Neural cell (in vitro differentiated cells): Measurements from ENCODE around the gene MRPS6. TPM values are rescaled to one million over a fixed set of nuclear protein-coding genes. Genes with fewer than 3 reads are reported as not detected.

Source experiments
- H2AFZ ChIP-seq: fragments of 200-600, 300-800 bp; sonication (generic), shearing (Covaris generic); 2 replicates; pipeline ENCODE4 v1.6.0; 2014; ENCODE audit warnings: low read depth, mild to moderate bottlenecking, antibody characterized with exemption, low read length, moderate library complexity
- H3F3A ChIP-seq: fragments of 200-600 bp; shearing (Covaris generic); 2 replicates; pipeline ENCODE4 v1.6.1; 2016; ENCODE audit warnings: mild to moderate bottlenecking, moderate library complexity, mixed read lengths, antibody characterized with exemption, low read length; ENCODE audit not compliant: insufficient read depth, poor library complexity, severe bottlenecking
- H3K27ac ChIP-seq: fragments of 200-600, 300-800 bp; sonication (generic), shearing (Covaris generic); 2 replicates; pipeline ENCODE4 v1.5.1; 2014; ENCODE audit warnings: mild to moderate bottlenecking, low read length, moderate library complexity
- H3K27me3 ChIP-seq: fragments of 300-800, 200-600 bp; sonication (generic), shearing (Covaris generic); 2 replicates; pipeline ENCODE4 v1.6.0; 2014; ENCODE audit warnings: mild to moderate bottlenecking, low read depth, low read length, moderate library complexity; ENCODE audit not compliant: insufficient read depth
- H3K36me3 ChIP-seq: fragments of 300-800, 200-600 bp; sonication (generic), shearing (Covaris generic); 2 replicates; pipeline ENCODE4 v1.5.1; 2014; ENCODE audit warnings: mild to moderate bottlenecking, antibody characterized with exemption, low read length, moderate library complexity; ENCODE audit not compliant: insufficient read depth
- H3K4me2 ChIP-seq: fragments of 300-800, 200-600 bp; sonication (generic), shearing (Covaris generic); 2 replicates; pipeline ENCODE4 v1.6.0; 2014; ENCODE audit warnings: mild to moderate bottlenecking, low read length
- H3K4me3 ChIP-seq: fragments of 300-800, 200-600 bp; sonication (generic), shearing (Covaris generic); 2 replicates; pipeline ENCODE4 v1.5.1; 2014; ENCODE audit warnings: mild to moderate bottlenecking, low read length, moderate library complexity
- H3K79me2 ChIP-seq: fragments of 200-600 bp; shearing (Covaris generic); replicated peaks from 2 replicates; pipeline ENCODE4 v1.6.0; 2014; ENCODE audit warnings: mild to moderate bottlenecking, low read length, moderate library complexity; ENCODE audit not compliant: insufficient read depth
- H3K9ac ChIP-seq: fragments of 300-800, 200-600 bp; sonication (generic), shearing (Covaris generic); 2 replicates; pipeline ENCODE4 v1.6.1; 2016; ENCODE audit warnings: mild to moderate bottlenecking, low read length, mixed read lengths
- H3K9me2 ChIP-seq: fragments of 200-600 bp; shearing (Covaris generic); 2 replicates; pipeline ENCODE4 v1.6.1; 2016; ENCODE audit warnings: mild to moderate bottlenecking, low read length, mixed read lengths; ENCODE audit not compliant: insufficient read depth
- H3K9me3 ChIP-seq: fragments of 200-600, 300-800 bp; sonication (generic), shearing (Covaris generic); 2 replicates; pipeline ENCODE4 v1.6.1; 2016; ENCODE audit warnings: mild to moderate bottlenecking, mixed run types, low read length, moderate library complexity, mixed read lengths
- H4K20me1 ChIP-seq: fragments of 200-600 bp; shearing (Covaris generic); 2 replicates; pipeline ENCODE4 v1.6.1; 2016; ENCODE audit warnings: mild to moderate bottlenecking, mixed run types; ENCODE audit not compliant: insufficient read depth
- EP300 ChIP-seq: fragments of 450-650 bp; conservative IDR thresholded peaks from 2 replicates; pipeline ENCODE4 v1.6.1; 2014; ENCODE audit warnings: antibody characterized with exemption, mild to moderate bottlenecking, moderate library complexity; ENCODE audit not compliant: poor library complexity, severe bottlenecking
- EZH2 ChIP-seq: fragments of 200-600, 300-800 bp; shearing (Covaris generic), sonication (generic); IDR thresholded peaks from 2 replicates; pipeline ENCODE4 v1.6.1; 2014; ENCODE audit warnings: antibody characterized with exemption, low read length, borderline replicate concordance, mild to moderate bottlenecking; ENCODE audit not compliant: insufficient read depth, poor library complexity, severe bottlenecking
- MXI1 ChIP-seq: fragments of 450-650 bp; conservative IDR thresholded peaks from 2 replicates; pipeline ENCODE4 v1.6.1; 2014; ENCODE audit warnings: antibody characterized with exemption, mild to moderate bottlenecking; ENCODE audit not compliant: poor library complexity, severe bottlenecking
- POLR2AphosphoS5 ChIP-seq: IDR thresholded peaks from 2 replicates; pipeline ENCODE4 v1.6.1; 2012
- RAD21 ChIP-seq: fragments of 450-650 bp; conservative IDR thresholded peaks from 2 replicates; pipeline ENCODE4 v1.6.1; 2014; ENCODE audit warnings: antibody characterized with exemption, mild to moderate bottlenecking, moderate library complexity
- REST ChIP-seq: IDR thresholded peaks from 2 replicates; pipeline ENCODE4 v1.6.1; 2012; ENCODE audit warnings: borderline replicate concordance
- SMC3 ChIP-seq: fragments of 450-650 bp; conservative IDR thresholded peaks from 2 replicates; pipeline ENCODE4 v1.6.1; 2014; ENCODE audit warnings: antibody characterized with exemption, mild to moderate bottlenecking, moderate library complexity; ENCODE audit not compliant: poor library complexity
- TAF1 ChIP-seq: IDR thresholded peaks from 2 replicates; pipeline ENCODE4 v1.6.1; 2012; ENCODE audit warnings: low read depth
- polyA plus RNA-seq: library from polyadenylated mRNA; depleted of rRNA; stranded (reverse); fragments of >200 nt; gene quantifications from 2 replicates; pipeline ENCODE4 v1.2.3, GENCODE V29; 2014
- TF ChIP-seq, protein P1 (sequence below): fragments of 450-650 bp; IDR thresholded peaks from 2 replicates; pipeline ENCODE4 v1.5.1; 2014; ENCODE audit warnings: antibody characterized with exemption, mild to moderate bottlenecking, moderate library complexity; ENCODE audit not compliant: poor library complexity, severe bottlenecking

Gene MRPS6
- polyA plus RNA-seq, 1 donor from 2014 or later: 70.1 TPM

- H3K9me3 ChIP-seq: no peaks in the 10 kb centered on the region
- H3K79me2 ChIP-seq: peaks cover 13% of the 10 kb centered on the region
- H3K9me2 ChIP-seq: no peaks in the 10 kb centered on the region
- TF ChIP-seq POLR2AphosphoS5 (no peak), MXI1 (no peak), RAD21 (no peak), EP300 (no peak), SMC3 (no peak), TAF1 (no peak), EZH2 (no peak), REST (no peak)
- TF ChIP-seq, protein P1, sequence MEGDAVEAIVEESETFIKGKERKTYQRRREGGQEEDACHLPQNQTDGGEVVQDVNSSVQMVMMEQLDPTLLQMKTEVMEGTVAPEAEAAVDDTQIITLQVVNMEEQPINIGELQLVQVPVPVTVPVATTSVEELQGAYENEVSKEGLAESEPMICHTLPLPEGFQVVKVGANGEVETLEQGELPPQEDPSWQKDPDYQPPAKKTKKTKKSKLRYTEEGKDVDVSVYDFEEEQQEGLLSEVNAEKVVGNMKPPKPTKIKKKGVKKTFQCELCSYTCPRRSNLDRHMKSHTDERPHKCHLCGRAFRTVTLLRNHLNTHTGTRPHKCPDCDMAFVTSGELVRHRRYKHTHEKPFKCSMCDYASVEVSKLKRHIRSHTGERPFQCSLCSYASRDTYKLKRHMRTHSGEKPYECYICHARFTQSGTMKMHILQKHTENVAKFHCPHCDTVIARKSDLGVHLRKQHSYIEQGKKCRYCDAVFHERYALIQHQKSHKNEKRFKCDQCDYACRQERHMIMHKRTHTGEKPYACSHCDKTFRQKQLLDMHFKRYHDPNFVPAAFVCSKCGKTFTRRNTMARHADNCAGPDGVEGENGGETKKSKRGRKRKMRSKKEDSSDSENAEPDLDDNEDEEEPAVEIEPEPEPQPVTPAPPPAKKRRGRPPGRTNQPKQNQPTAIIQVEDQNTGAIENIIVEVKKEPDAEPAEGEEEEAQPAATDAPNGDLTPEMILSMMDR: no peak
- H4K20me1 ChIP-seq: no peaks in the 10 kb centered on the region
- H3K4me3 ChIP-seq: no peak overlapping the region
- no peaks in the 10 kb centered on the region for H3K27me3 ChIP-seq
- no peaks in the 10 kb centered on the region for H3K36me3 ChIP-seq
- no peak overlapping the region for H3K9ac ChIP-seq
- H3K4me2 ChIP-seq: no peak overlapping the region
- H3K27ac ChIP-seq: no peak overlapping the region
- no peaks in the 10 kb centered on the region for H3F3A ChIP-seq
- no peak overlapping the region for H2AFZ ChIP-seq
Observed at GRCh38 chr21:34120867-34121266, 47.5 kb downstream of the MRPS6 start.

- Histone ChIP-seq H3K9ac (no peak overlapping the region), H3K4me2 (no peak overlapping the region), H3K27ac (no peak overlapping the region), H4K20me1 (no peaks in the 10 kb centered on the region), H3K4me3 (no peak overlapping the region), H3K9me3 (no peaks in the 10 kb centered on the region), H3K27me3 (no peaks in the 10 kb centered on the region), H3K9me2 (no peaks in the 10 kb centered on the region), H3K36me3 (no peaks in the 10 kb centered on the region), H3F3A (no peaks in the 10 kb centered on the region), H3K79me2 (peaks cover 13% of the 10 kb centered on the region), H2AFZ (no peak overlapping the region)
- no peak for TF ChIP-seq SMC3
- TF ChIP-seq EZH2: no peak
- no peak for TF ChIP-seq MXI1
- no peak for TF ChIP-seq REST
- TF ChIP-seq, protein P1: no peak
- TF ChIP-seq POLR2AphosphoS5: no peak
- TF ChIP-seq TAF1: no peak
- TF ChIP-seq EP300: no peak
- TF ChIP-seq RAD21: no peak
Observed at GRCh38 chr21:34122047-34122446, 48.7 kb downstream of the MRPS6 start.
